ENCODE results near the gene RXRB.

The RXRB gene

GRCh38 chr6:33243476-33243875, 43.0 kb upstream of the RXRB start:
- Histone ChIP-seq H3K18ac (ENCODE audit: low read length) (no peak overlapping the region), H4K5ac (ENCODE audit: low read length) (no peak overlapping the region), H3K4ac (ENCODE audit: low read depth, low read length) (no peak overlapping the region), H3K4me3 (ENCODE audit: low read length) (no peak overlapping the region), H3K56ac (ENCODE audit: low read length) (no peak overlapping the region), H4K8ac (ENCODE audit: low read depth, low read length) (no peak overlapping the region), H3K4me2 (ENCODE audit: low read length) (no peak overlapping the region), H2AK5ac (ENCODE audit: low read length) (no peak overlapping the region), H3K27me3 (ENCODE audit: insufficient read depth, low read length, poor library complexity) (peaks cover 1% of the 10 kb centered on the region), H2BK15ac (replicated peaks; ENCODE audit: low read depth) (no peak overlapping the region), H2BK120ac (ENCODE audit: low read depth, low read length) (no peak overlapping the region), H3K36me3 (ENCODE audit: control insufficient read depth, insufficient read depth, low read length) (no peaks in the 10 kb centered on the region), H2BK5ac (ENCODE audit: low read length) (no peak overlapping the region), H3K79me2 (ENCODE audit: control insufficient read depth, insufficient read depth, low read length) (no peaks in the 10 kb centered on the region), H3K9ac (ENCODE audit: low read length) (no peak overlapping the region), H3K23ac (ENCODE audit: low read length) (no peak overlapping the region), H3K79me1 (ENCODE audit: low read length) (no peaks in the 10 kb centered on the region), H3K27ac (ENCODE audit: low read depth, low read length) (no peak overlapping the region), H3K4me1 (ENCODE audit: control insufficient read depth, low read depth, low read length) (no peaks in the 10 kb centered on the region)
- DNase-seq, result no peak
- no CpG with 5 or more reads among the region's 1 CpG for WGBS (ENCODE audit: extremely low coverage, insufficient coverage, low lambda C conversion rate)

GRCh38 chr6:33241968-33242367, 41.5 kb upstream of the RXRB start:
- no peak overlapping the region for H2BK5ac ChIP-seq (ENCODE audit: low read length)
- no peaks in the 10 kb centered on the region for H3K36me3 ChIP-seq (ENCODE audit: control insufficient read depth, insufficient read depth, low read length)
- no peak for DNase-seq
- peaks cover 1% of the 10 kb centered on the region for H3K27me3 ChIP-seq (ENCODE audit: insufficient read depth, low read length, poor library complexity)
- H2BK120ac ChIP-seq (ENCODE audit: low read depth, low read length), result no peak overlapping the region
- H2BK15ac ChIP-seq (replicated peaks; ENCODE audit: low read depth), result no peak overlapping the region
- H3K23ac ChIP-seq (ENCODE audit: low read length), result no peak overlapping the region
- H2AK5ac ChIP-seq (ENCODE audit: low read length), result no peak overlapping the region
- H4K5ac ChIP-seq (ENCODE audit: low read length), result no peak overlapping the region
- no peak overlapping the region for H3K27ac ChIP-seq (ENCODE audit: low read depth, low read length)
- WGBS (ENCODE audit: extremely low coverage, insufficient coverage, low lambda C conversion rate), result no CpG with 5 or more reads among the region's 3 CpGs
- no peaks in the 10 kb centered on the region for H3K79me2 ChIP-seq (ENCODE audit: control insufficient read depth, insufficient read depth, low read length)
- H3K4me2 ChIP-seq (ENCODE audit: low read length), result no peak overlapping the region
- H3K18ac ChIP-seq (ENCODE audit: low read length), result no peak overlapping the region
- H3K9ac ChIP-seq (ENCODE audit: low read length), result no peak overlapping the region
- no peak overlapping the region for H3K4ac ChIP-seq (ENCODE audit: low read depth, low read length)
- no peaks in the 10 kb centered on the region for H3K79me1 ChIP-seq (ENCODE audit: low read length)
- no peak overlapping the region for H4K8ac ChIP-seq (ENCODE audit: low read depth, low read length)
- H3K56ac ChIP-seq (ENCODE audit: low read length), result no peak overlapping the region
- no peak overlapping the region for H3K4me3 ChIP-seq (ENCODE audit: low read length)
- H3K4me1 ChIP-seq (ENCODE audit: control insufficient read depth, low read depth, low read length), result no peaks in the 10 kb centered on the region

- H3K4me3 ChIP-seq (ENCODE audit: low read length), result no peak overlapping the region
- no peak overlapping the region for H3K9ac ChIP-seq (ENCODE audit: low read length)
- no peak overlapping the region for H4K5ac ChIP-seq (ENCODE audit: low read length)
- H3K4me2 ChIP-seq (ENCODE audit: low read length), result no peak overlapping the region
- no peaks in the 10 kb centered on the region for H3K4me1 ChIP-seq (ENCODE audit: control insufficient read depth, low read depth, low read length)
- no peak overlapping the region for H3K18ac ChIP-seq (ENCODE audit: low read length)
- H2BK15ac ChIP-seq (replicated peaks; ENCODE audit: low read depth), result no peak overlapping the region
- DNase-seq, result no peak
- no peak overlapping the region for H2AK5ac ChIP-seq (ENCODE audit: low read length)
- H2BK120ac ChIP-seq (ENCODE audit: low read depth, low read length), result no peak overlapping the region
- H3K4ac ChIP-seq (ENCODE audit: low read depth, low read length), result no peak overlapping the region
- H3K36me3 ChIP-seq (ENCODE audit: control insufficient read depth, insufficient read depth, low read length), result no peaks in the 10 kb centered on the region
- H3K27ac ChIP-seq (ENCODE audit: low read depth, low read length), result no peak overlapping the region
- H3K23ac ChIP-seq (ENCODE audit: low read length), result no peak overlapping the region
- no peak overlapping the region for H4K8ac ChIP-seq (ENCODE audit: low read depth, low read length)
- H3K79me2 ChIP-seq (ENCODE audit: control insufficient read depth, insufficient read depth, low read length), result no peaks in the 10 kb centered on the region
- no peaks in the 10 kb centered on the region for H3K79me1 ChIP-seq (ENCODE audit: low read length)
- H3K56ac ChIP-seq (ENCODE audit: low read length), result no peak overlapping the region
- WGBS (ENCODE audit: extremely low coverage, insufficient coverage, low lambda C conversion rate), result no CpG with 5 or more reads among the region's 2 CpGs
- H2BK5ac ChIP-seq (ENCODE audit: low read length), result no peak overlapping the region
- H3K27me3 ChIP-seq (ENCODE audit: insufficient read depth, low read length, poor library complexity), result no peaks in the 10 kb centered on the region
Measured at GRCh38 chr6:33237741-33238140, 37.3 kb upstream of the RXRB start.

GRCh38 chr6:33236852-33237251, 36.4 kb upstream of the RXRB start:
- Histone ChIP-seq H3K18ac (ENCODE audit: low read length) (no peak overlapping the region), H3K56ac (ENCODE audit: low read length) (no peak overlapping the region), H2BK15ac (replicated peaks; ENCODE audit: low read depth) (no peak overlapping the region), H2BK5ac (ENCODE audit: low read length) (no peak overlapping the region), H2AK5ac (ENCODE audit: low read length) (no peak overlapping the region), H3K4ac (ENCODE audit: low read depth, low read length) (no peak overlapping the region), H3K36me3 (ENCODE audit: control insufficient read depth, insufficient read depth, low read length) (no peaks in the 10 kb centered on the region), H2BK120ac (ENCODE audit: low read depth, low read length) (no peak overlapping the region), H3K79me1 (ENCODE audit: low read length) (no peaks in the 10 kb centered on the region), H3K4me2 (ENCODE audit: low read length) (no peak overlapping the region), H4K8ac (ENCODE audit: low read depth, low read length) (no peak overlapping the region), H3K4me1 (ENCODE audit: control insufficient read depth, low read depth, low read length) (no peaks in the 10 kb centered on the region), H4K5ac (ENCODE audit: low read length) (no peak overlapping the region), H3K27ac (ENCODE audit: low read depth, low read length) (no peak overlapping the region), H3K9ac (ENCODE audit: low read length) (no peak overlapping the region), H3K4me3 (ENCODE audit: low read length) (no peak overlapping the region), H3K27me3 (ENCODE audit: insufficient read depth, low read length, poor library complexity) (no peaks in the 10 kb centered on the region), H3K23ac (ENCODE audit: low read length) (no peak overlapping the region), H3K79me2 (ENCODE audit: control insufficient read depth, insufficient read depth, low read length) (no peaks in the 10 kb centered on the region)
- no CpG with 5 or more reads among the region's 6 CpGs for WGBS (ENCODE audit: extremely low coverage, insufficient coverage, low lambda C conversion rate)
- no peak for DNase-seq

GRCh38 chr6:33236328-33236727, 35.9 kb upstream of the RXRB start:
- no peak overlapping the region for H3K4ac ChIP-seq (ENCODE audit: low read depth, low read length)
- no peaks in the 10 kb centered on the region for H3K27me3 ChIP-seq (ENCODE audit: insufficient read depth, low read length, poor library complexity)
- no peaks in the 10 kb centered on the region for H3K4me1 ChIP-seq (ENCODE audit: control insufficient read depth, low read depth, low read length)
- no peak overlapping the region for H3K23ac ChIP-seq (ENCODE audit: low read length)
- no peaks in the 10 kb centered on the region for H3K79me1 ChIP-seq (ENCODE audit: low read length)
- H3K9ac ChIP-seq (ENCODE audit: low read length), result no peak overlapping the region
- no peak overlapping the region for H4K5ac ChIP-seq (ENCODE audit: low read length)
- no peak overlapping the region for H3K27ac ChIP-seq (ENCODE audit: low read depth, low read length)
- H2BK120ac ChIP-seq (ENCODE audit: low read depth, low read length), result no peak overlapping the region
- no peak overlapping the region for H3K56ac ChIP-seq (ENCODE audit: low read length)
- H3K18ac ChIP-seq (ENCODE audit: low read length), result no peak overlapping the region
- no peaks in the 10 kb centered on the region for H3K79me2 ChIP-seq (ENCODE audit: control insufficient read depth, insufficient read depth, low read length)
- H2AK5ac ChIP-seq (ENCODE audit: low read length), result no peak overlapping the region
- no peak overlapping the region for H3K4me2 ChIP-seq (ENCODE audit: low read length)
- no peak overlapping the region for H2BK5ac ChIP-seq (ENCODE audit: low read length)
- H2BK15ac ChIP-seq (replicated peaks; ENCODE audit: low read depth), result no peak overlapping the region
- H3K4me3 ChIP-seq (ENCODE audit: low read length), result no peak overlapping the region
- DNase-seq, result no peak
- no peak overlapping the region for H4K8ac ChIP-seq (ENCODE audit: low read depth, low read length)
- no peaks in the 10 kb centered on the region for H3K36me3 ChIP-seq (ENCODE audit: control insufficient read depth, insufficient read depth, low read length)

- peak; percentile 12 for DNase-seq
- no CpG with 5 or more reads among the region's 6 CpGs for WGBS (ENCODE audit: extremely low coverage, insufficient coverage, low lambda C conversion rate)
- no peaks in the 10 kb centered on the region for H3K27me3 ChIP-seq (ENCODE audit: insufficient read depth, low read length, poor library complexity)
- H3K4me1 ChIP-seq (ENCODE audit: control insufficient read depth, low read depth, low read length), result no peaks in the 10 kb centered on the region
- no peak overlapping the region for H3K4ac ChIP-seq (ENCODE audit: low read depth, low read length)
- H2AK5ac ChIP-seq (ENCODE audit: low read length), result no peak overlapping the region
- no peak overlapping the region for H2BK120ac ChIP-seq (ENCODE audit: low read depth, low read length)
- no peaks in the 10 kb centered on the region for H3K79me2 ChIP-seq (ENCODE audit: control insufficient read depth, insufficient read depth, low read length)
- no peak overlapping the region for H4K5ac ChIP-seq (ENCODE audit: low read length)
- no peaks in the 10 kb centered on the region for H3K36me3 ChIP-seq (ENCODE audit: control insufficient read depth, insufficient read depth, low read length)
- no peak overlapping the region for H2BK15ac ChIP-seq (replicated peaks; ENCODE audit: low read depth)
- H3K23ac ChIP-seq (ENCODE audit: low read length), result no peak overlapping the region
- no peak overlapping the region for H2BK5ac ChIP-seq (ENCODE audit: low read length)
- H3K4me2 ChIP-seq (ENCODE audit: low read length), result no peak overlapping the region
- peak overlapping the region; percentile 5 for H3K56ac ChIP-seq (ENCODE audit: low read length)
- H3K79me1 ChIP-seq (ENCODE audit: low read length), result no peaks in the 10 kb centered on the region
- H4K8ac ChIP-seq (ENCODE audit: low read depth, low read length), result no peak overlapping the region
- H3K27ac ChIP-seq (ENCODE audit: low read depth, low read length), result no peak overlapping the region
- H3K4me3 ChIP-seq (ENCODE audit: low read length), result no peak overlapping the region
- no peak overlapping the region for H3K9ac ChIP-seq (ENCODE audit: low read length)
- no peak overlapping the region for H3K18ac ChIP-seq (ENCODE audit: low read length)
Measured at GRCh38 chr6:33235221-33235634, 34.8 kb upstream of the RXRB start.

All from mesendoderm (in vitro differentiated cells).